DOHH2 (cell line): ENCODE results near the gene SLC16A7.

Source experiments
- CTCF ChIP-seq: fragments of 200-600 bp; sonication (generic); IDR thresholded peaks from one replicate; pipeline ENCODE4 v1.5.1; 2014; ENCODE audit warnings: antibody characterized with exemption, mild to moderate bottlenecking, low read depth, low read length; ENCODE audit not compliant: poor library complexity, severe bottlenecking
- EZH2phosphoT487 ChIP-seq: fragments of 200-600 bp; sonication (generic); IDR thresholded peaks from 2 replicates; pipeline ENCODE4 v1.6.1; 2017; ENCODE audit warnings: borderline replicate concordance, mild to moderate bottlenecking, antibody characterized with exemption, low read length, moderate library complexity, mixed read lengths

- TF ChIP-seq EZH2phosphoT487, result no peak
- TF ChIP-seq CTCF, result no peak
Measured at GRCh38 chr12:59580050-59580449, 15.8 kb upstream of the SLC16A7 start.
